Liver (tissue), 9 donors: ENCODE results near the gene LPCAT1. TPM values are rescaled to one million over a fixed set of nuclear protein-coding genes. Genes with fewer than 3 reads are reported as not detected.

Experiments used
- DNase-seq: peaks from one replicate; pipeline ENCODE4 v3.0.0-alpha.2; 2017; ENCODE audit warnings: low spot score
- H3K27ac ChIP-seq, 2 donors: one replicate each; pipeline ENCODE4 v1.7.0; 2013; ENCODE audit warnings: inconsistent platforms in 2 of 2, low read length in 2 of 2, control low read depth in 1 of 2, low read depth in 1 of 2, mild to moderate bottlenecking in 1 of 2
- H3K27me3 ChIP-seq, 4 donors: one replicate each; pipeline versions ENCODE4 v1.6.1 to v1.7.0; 2013; ENCODE audit warnings: low read length in 3 of 4, inconsistent platforms in 1 of 4, mild to moderate bottlenecking in 1 of 4, moderate library complexity in 1 of 4; ENCODE audit not compliant: control insufficient read depth in 4 of 4, insufficient read depth in 4 of 4
- H3K36me3 ChIP-seq, 4 donors: one replicate each; pipeline versions ENCODE4 v1.6.1 to v1.7.0; 2013; ENCODE audit warnings: low read length in 3 of 4, mild to moderate bottlenecking in 3 of 4, low read depth in 1 of 4, moderate library complexity in 1 of 4; ENCODE audit not compliant: control insufficient read depth in 4 of 4, insufficient read depth in 3 of 4
- H3K4me1 ChIP-seq, 4 donors: one replicate each; pipeline versions ENCODE4 v1.6.1 to v1.7.0; 2013; ENCODE audit warnings: low read length in 3 of 4, mild to moderate bottlenecking in 3 of 4, moderate library complexity in 1 of 4; ENCODE audit not compliant: control insufficient read depth in 4 of 4, insufficient read depth in 4 of 4
- H3K4me3 ChIP-seq, 3 donors: one replicate each; pipeline versions ENCODE4 v1.6.1 to v1.7.0; 2013; ENCODE audit warnings: low read length in 3 of 3, control low read depth in 1 of 3, low read depth in 1 of 3, mild to moderate bottlenecking in 1 of 3
- H3K9ac ChIP-seq, 2 donors: one replicate each; pipeline ENCODE4 v1.7.0; 2013; ENCODE audit warnings: low read length in 2 of 2, mild to moderate bottlenecking in 2 of 2, moderate library complexity in 2 of 2, control low read depth in 1 of 2, low read depth in 1 of 2
- H3K9me3 ChIP-seq, 4 donors: one replicate each; pipeline versions ENCODE4 v1.6.1 to v1.7.0; 2013; ENCODE audit warnings: low read length in 3 of 4; ENCODE audit not compliant: control insufficient read depth in 4 of 4
- EGR1 ChIP-seq, 2 donors: IDR thresholded peaks; 2 replicates each; pipeline ENCODE4 v1.6.1; 2016 to 2018; ENCODE audit warnings: antibody characterized with exemption in 2 of 2, low read depth in 2 of 2
- FOXA1 ChIP-seq: IDR thresholded peaks from 2 replicates; pipeline ENCODE4 v1.6.1; 2016; ENCODE audit warnings: antibody characterized with exemption
- FOXA2 ChIP-seq: IDR thresholded peaks from 2 replicates; pipeline ENCODE4 v1.6.1; 2016; ENCODE audit warnings: antibody characterized with exemption
- GABPA ChIP-seq, 2 donors: IDR thresholded peaks in 1 of 2; conservative IDR thresholded peaks in 1 of 2; 2 replicates each; pipeline ENCODE4 v1.6.1; 2016; ENCODE audit warnings: antibody characterized with exemption in 2 of 2, mild to moderate bottlenecking in 1 of 2, moderate library complexity in 1 of 2
- HNF4A ChIP-seq, 2 donors: conservative IDR thresholded peaks; 2 replicates each; pipeline ENCODE4 v1.6.1; 2016; ENCODE audit warnings: antibody characterized with exemption in 2 of 2, mild to moderate bottlenecking in 2 of 2
- HNF4G ChIP-seq: IDR thresholded peaks from 2 replicates; pipeline ENCODE4 v1.6.1; 2016; ENCODE audit warnings: antibody characterized with exemption
- JUND ChIP-seq, 2 donors: IDR thresholded peaks; 2 replicates each; pipeline ENCODE4 v1.6.1; 2016; ENCODE audit warnings: antibody characterized with exemption in 2 of 2
- NR2F2 ChIP-seq: IDR thresholded peaks from 2 replicates; pipeline ENCODE4 v1.6.1; 2016; ENCODE audit warnings: antibody characterized with exemption
- RAD21 ChIP-seq, 2 donors: IDR thresholded peaks; 2 replicates each; pipeline ENCODE4 v1.6.1; 2016; ENCODE audit warnings: antibody characterized with exemption in 2 of 2, mild to moderate bottlenecking in 2 of 2
- RXRA ChIP-seq, 2 donors: IDR thresholded peaks; 2 replicates each; pipeline ENCODE4 v1.6.1; 2017 to 2018; ENCODE audit warnings: antibody characterized with exemption in 2 of 2, mild to moderate bottlenecking in 1 of 2
- SP1 ChIP-seq: IDR thresholded peaks from 2 replicates; pipeline ENCODE4 v1.6.1; 2018; ENCODE audit warnings: antibody characterized with exemption, mild to moderate bottlenecking
- TAF1 ChIP-seq: conservative IDR thresholded peaks from 2 replicates; pipeline ENCODE4 v1.6.1; 2016; ENCODE audit warnings: antibody characterized with exemption, mild to moderate bottlenecking
- YY1 ChIP-seq: IDR thresholded peaks from 2 replicates; pipeline ENCODE4 v1.6.1; 2016; ENCODE audit warnings: antibody characterized with exemption, mild to moderate bottlenecking
- WGBS: extraction: QIAGEN DNeasy Blood & Tissue Kit; methylation state at CpG from one replicate; pipeline ENCODE4 v1.1.7; 2013; 5-methylcytosine and 5-hydroxymethylcytosine counted together
- polyA plus RNA-seq, 2 donors: library from polyadenylated mRNA; stranded (reverse) in 1 of 2; unstranded in 1 of 2; fragments of 200-250 nt in 1 of 2; fragments of >200 nt in 1 of 2; fragmentation: Nextera tagmentation in 1 of 2; extraction: Ambion mirVana in 1 of 2; gene quantifications; one replicate each; pipeline versions ENCODE4 v1.2.1 to v1.2.3, GENCODE V29; 2013 to 2015
- total RNA-seq, 2 donors: library from RNA; depleted of rRNA; stranded (reverse); fragments of >200 nt; gene quantifications; one replicate each; pipeline ENCODE4 v1.2.3, GENCODE V29; 2014
- TF ChIP-seq, protein P1 (sequence below): IDR thresholded peaks from 2 replicates; pipeline ENCODE4 v1.6.1; 2016; ENCODE audit warnings: antibody characterized with exemption, mild to moderate bottlenecking
- TF ChIP-seq, protein P2 (sequence below): IDR thresholded peaks from 2 replicates; pipeline ENCODE4 v1.6.1; 2016; ENCODE audit warnings: antibody characterized with exemption
- TF ChIP-seq, protein P3 (sequence below): fragments of 150-350 bp; IDR thresholded peaks from 2 replicates; pipeline ENCODE4 v1.5.1; 2017; ENCODE audit warnings: improper control_type of control experiment, low read depth, low read length; ENCODE audit not compliant: missing input control
- TF ChIP-seq, protein P4 (sequence below): IDR thresholded peaks from 2 replicates; pipeline ENCODE4 v1.6.1; 2016; ENCODE audit warnings: antibody characterized with exemption
- TF ChIP-seq, protein P5 (sequence below): IDR thresholded peaks from 2 replicates; pipeline ENCODE4 v1.6.1; 2016; ENCODE audit warnings: antibody characterized with exemption
- donor health status: healthy.
- donor health status: healthy.
- donor health status: healthy.
- donor health status: healthy.
- donor health status: healthy.

Gene LPCAT1
- total and polyA plus RNA-seq, 4 donors, result 1.5 to 12.8 (median 9.9) TPM

DNA sequence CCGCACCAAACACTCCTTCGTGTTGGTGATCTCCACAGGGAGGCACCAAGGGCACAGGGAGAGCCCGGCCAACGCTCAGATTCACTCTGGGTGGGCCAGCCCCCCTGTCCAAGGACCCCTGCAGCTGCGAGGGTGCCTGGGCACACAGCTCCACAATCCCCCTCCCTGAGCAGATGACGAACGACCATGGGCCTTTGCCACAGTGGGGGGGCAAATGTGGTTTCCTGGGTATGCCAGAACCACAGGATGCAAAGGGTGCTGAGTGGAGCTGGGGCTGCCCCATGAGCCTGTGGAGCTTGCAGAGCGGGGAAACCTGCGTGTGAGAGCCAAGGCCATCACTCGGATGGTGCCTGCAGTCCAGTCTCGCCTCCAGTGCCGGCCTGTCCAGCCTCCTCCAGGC, 31.0 kb downstream of the LPCAT1 start:
- WGBS, result 92% methylated on average over 12 of the region's 12 CpGs

DNA sequence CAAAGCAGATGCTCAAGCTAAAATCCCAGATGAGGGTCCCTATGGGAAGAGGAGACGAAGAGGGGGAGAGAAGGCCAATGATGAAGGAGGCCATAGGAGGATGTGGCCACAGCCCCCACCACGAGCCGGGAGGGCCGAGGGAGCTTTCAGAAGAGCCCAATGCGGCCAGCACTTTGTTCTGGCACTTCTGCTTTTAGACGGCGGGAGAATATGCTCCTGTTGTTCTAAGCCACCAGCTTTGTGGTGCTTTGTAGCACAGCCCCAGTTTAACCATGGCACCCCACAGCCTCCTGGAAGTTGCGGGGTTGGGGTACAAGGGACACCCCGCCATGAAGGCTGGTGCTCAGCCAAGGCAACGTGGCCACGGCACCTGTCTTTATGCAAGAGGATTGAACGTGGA, 33.4 kb downstream of the LPCAT1 start:
- no peak overlapping the region for H3K27ac ChIP-seq
- DNase-seq, result no peak
- 84% methylated on average over 12 of the region's 12 CpGs for WGBS
- no peak overlapping the region for H3K4me3 ChIP-seq
- H3K27me3 ChIP-seq, result no peaks in the 10 kb centered on the region
- no peak overlapping the region for H3K9ac ChIP-seq
- TF ChIP-seq EGR1 (IDR thresholded peaks at IDR 0.05; ENCODE audit: low read depth in 2 of 2) (no peak), RAD21 (IDR thresholded peaks at IDR 0.05) (no peak), TAF1 (no peak), GABPA (IDR thresholded peaks at IDR 0.05 in 1 of 2, conservative IDR thresholded peaks at IDR 0.05 in 1 of 2) (no peak), FOXA2 (no peak), HNF4G (no peak), JUND (IDR thresholded peaks at IDR 0.05) (no peak), FOXA1 (no peak), HNF4A (conservative IDR thresholded peaks at IDR 0.05) (no peak), YY1 (no peak), RXRA (IDR thresholded peaks at IDR 0.05) (no peak), SP1 (no peak), NR2F2 (no peak)
- TF ChIP-seq, protein P1, sequence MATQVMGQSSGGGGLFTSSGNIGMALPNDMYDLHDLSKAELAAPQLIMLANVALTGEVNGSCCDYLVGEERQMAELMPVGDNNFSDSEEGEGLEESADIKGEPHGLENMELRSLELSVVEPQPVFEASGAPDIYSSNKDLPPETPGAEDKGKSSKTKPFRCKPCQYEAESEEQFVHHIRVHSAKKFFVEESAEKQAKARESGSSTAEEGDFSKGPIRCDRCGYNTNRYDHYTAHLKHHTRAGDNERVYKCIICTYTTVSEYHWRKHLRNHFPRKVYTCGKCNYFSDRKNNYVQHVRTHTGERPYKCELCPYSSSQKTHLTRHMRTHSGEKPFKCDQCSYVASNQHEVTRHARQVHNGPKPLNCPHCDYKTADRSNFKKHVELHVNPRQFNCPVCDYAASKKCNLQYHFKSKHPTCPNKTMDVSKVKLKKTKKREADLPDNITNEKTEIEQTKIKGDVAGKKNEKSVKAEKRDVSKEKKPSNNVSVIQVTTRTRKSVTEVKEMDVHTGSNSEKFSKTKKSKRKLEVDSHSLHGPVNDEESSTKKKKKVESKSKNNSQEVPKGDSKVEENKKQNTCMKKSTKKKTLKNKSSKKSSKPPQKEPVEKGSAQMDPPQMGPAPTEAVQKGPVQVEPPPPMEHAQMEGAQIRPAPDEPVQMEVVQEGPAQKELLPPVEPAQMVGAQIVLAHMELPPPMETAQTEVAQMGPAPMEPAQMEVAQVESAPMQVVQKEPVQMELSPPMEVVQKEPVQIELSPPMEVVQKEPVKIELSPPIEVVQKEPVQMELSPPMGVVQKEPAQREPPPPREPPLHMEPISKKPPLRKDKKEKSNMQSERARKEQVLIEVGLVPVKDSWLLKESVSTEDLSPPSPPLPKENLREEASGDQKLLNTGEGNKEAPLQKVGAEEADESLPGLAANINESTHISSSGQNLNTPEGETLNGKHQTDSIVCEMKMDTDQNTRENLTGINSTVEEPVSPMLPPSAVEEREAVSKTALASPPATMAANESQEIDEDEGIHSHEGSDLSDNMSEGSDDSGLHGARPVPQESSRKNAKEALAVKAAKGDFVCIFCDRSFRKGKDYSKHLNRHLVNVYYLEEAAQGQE, result no peak
- TF ChIP-seq, protein P2, sequence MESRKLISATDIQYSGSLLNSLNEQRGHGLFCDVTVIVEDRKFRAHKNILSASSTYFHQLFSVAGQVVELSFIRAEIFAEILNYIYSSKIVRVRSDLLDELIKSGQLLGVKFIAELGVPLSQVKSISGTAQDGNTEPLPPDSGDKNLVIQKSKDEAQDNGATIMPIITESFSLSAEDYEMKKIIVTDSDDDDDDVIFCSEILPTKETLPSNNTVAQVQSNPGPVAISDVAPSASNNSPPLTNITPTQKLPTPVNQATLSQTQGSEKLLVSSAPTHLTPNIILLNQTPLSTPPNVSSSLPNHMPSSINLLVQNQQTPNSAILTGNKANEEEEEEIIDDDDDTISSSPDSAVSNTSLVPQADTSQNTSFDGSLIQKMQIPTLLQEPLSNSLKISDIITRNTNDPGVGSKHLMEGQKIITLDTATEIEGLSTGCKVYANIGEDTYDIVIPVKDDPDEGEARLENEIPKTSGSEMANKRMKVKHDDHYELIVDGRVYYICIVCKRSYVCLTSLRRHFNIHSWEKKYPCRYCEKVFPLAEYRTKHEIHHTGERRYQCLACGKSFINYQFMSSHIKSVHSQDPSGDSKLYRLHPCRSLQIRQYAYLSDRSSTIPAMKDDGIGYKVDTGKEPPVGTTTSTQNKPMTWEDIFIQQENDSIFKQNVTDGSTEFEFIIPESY, result no peak
- TF ChIP-seq, protein P3, sequence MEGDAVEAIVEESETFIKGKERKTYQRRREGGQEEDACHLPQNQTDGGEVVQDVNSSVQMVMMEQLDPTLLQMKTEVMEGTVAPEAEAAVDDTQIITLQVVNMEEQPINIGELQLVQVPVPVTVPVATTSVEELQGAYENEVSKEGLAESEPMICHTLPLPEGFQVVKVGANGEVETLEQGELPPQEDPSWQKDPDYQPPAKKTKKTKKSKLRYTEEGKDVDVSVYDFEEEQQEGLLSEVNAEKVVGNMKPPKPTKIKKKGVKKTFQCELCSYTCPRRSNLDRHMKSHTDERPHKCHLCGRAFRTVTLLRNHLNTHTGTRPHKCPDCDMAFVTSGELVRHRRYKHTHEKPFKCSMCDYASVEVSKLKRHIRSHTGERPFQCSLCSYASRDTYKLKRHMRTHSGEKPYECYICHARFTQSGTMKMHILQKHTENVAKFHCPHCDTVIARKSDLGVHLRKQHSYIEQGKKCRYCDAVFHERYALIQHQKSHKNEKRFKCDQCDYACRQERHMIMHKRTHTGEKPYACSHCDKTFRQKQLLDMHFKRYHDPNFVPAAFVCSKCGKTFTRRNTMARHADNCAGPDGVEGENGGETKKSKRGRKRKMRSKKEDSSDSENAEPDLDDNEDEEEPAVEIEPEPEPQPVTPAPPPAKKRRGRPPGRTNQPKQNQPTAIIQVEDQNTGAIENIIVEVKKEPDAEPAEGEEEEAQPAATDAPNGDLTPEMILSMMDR, result no peak
- TF ChIP-seq, protein P4, sequence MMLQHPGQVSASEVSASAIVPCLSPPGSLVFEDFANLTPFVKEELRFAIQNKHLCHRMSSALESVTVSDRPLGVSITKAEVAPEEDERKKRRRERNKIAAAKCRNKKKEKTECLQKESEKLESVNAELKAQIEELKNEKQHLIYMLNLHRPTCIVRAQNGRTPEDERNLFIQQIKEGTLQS, result no peak
- TF ChIP-seq, protein P5, sequence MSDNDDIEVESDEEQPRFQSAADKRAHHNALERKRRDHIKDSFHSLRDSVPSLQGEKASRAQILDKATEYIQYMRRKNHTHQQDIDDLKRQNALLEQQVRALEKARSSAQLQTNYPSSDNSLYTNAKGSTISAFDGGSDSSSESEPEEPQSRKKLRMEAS, result no peak
- peaks cover 0 to 5% (median 1%) of the 10 kb centered on the region in 4 donors for H3K36me3 ChIP-seq
- no peaks in the 10 kb centered on the region for H3K9me3 ChIP-seq
- H3K4me1 ChIP-seq, result peaks cover 0 to 2% (median 0%) of the 10 kb centered on the region in 4 donors

More for the DNA sequence above, 31.0 kb downstream of the LPCAT1 start:
- DNase-seq, result no peak
- no peak overlapping the region for H3K4me3 ChIP-seq
- TF ChIP-seq, protein P1, result no peak
- no peak overlapping the region for H3K9ac ChIP-seq
- peaks cover 0 to 5% (median 0%) of the 10 kb centered on the region in 4 donors for H3K36me3 ChIP-seq
- no peaks in the 10 kb centered on the region for H3K9me3 ChIP-seq
- H3K27me3 ChIP-seq, result no peaks in the 10 kb centered on the region
- no peak overlapping the region for H3K27ac ChIP-seq
- peaks cover 0 to 3% (median under 1%) of the 10 kb centered on the region in 4 donors for H3K4me1 ChIP-seq
